Peyer's patch (tissue), 4 donors: Measurements from ENCODE around the gene SLC66A2. TPM values are rescaled to one million over a fixed set of nuclear protein-coding genes. Genes with fewer than 3 reads are reported as not detected.

ENCODE experiments used
- DNase-seq, 3 donors: peaks; one replicate each; pipeline ENCODE4 v3.0.0-alpha.2; 2017 to 2019
- H3K27ac ChIP-seq, 4 donors: fragments of 200-600 bp; sonication (generic); one replicate each; pipeline ENCODE4 v1.5.1; 2016 to 2019
- H3K27me3 ChIP-seq, 2 donors: fragments of 200-600 bp; sonication (generic); one replicate each; pipeline ENCODE4 v1.5.1; 2019
- H3K36me3 ChIP-seq, 3 donors: fragments of 200-600 bp; sonication (generic); one replicate each; pipeline ENCODE4 v1.5.1; 2016 to 2019
- H3K4me1 ChIP-seq, 4 donors: fragments of 200-600 bp; sonication (generic); one replicate each; pipeline ENCODE4 v1.5.1; 2016 to 2019
- H3K4me3 ChIP-seq, 4 donors: fragments of 200-600 bp; sonication (generic); 1 replicate in 3 of 4; 2 replicates in 1 of 4; pipeline ENCODE4 v1.5.1; 2016 to 2019; ENCODE audit warnings: mild to moderate bottlenecking in 1 of 4
- H3K9me3 ChIP-seq, 4 donors: fragments of 200-600 bp; sonication (generic); one replicate each; pipeline ENCODE4 v1.5.1; 2016 to 2019; ENCODE audit warnings: mild to moderate bottlenecking in 1 of 4
- POLR2A ChIP-seq, 2 donors: fragments of 450-650 bp; IDR thresholded peaks; one replicate each; pipeline ENCODE4 v1.5.1; 2017; ENCODE audit warnings: antibody characterized with exemption in 2 of 2, mild to moderate bottlenecking in 2 of 2, moderate library complexity in 2 of 2
- total RNA-seq, 4 donors: library from RNA; depleted of rRNA; stranded (reverse); fragments of >200 nt; gene quantifications; one replicate each; pipeline ENCODE4 v1.1.0, GENCODE V29; 2016
- TF ChIP-seq, protein P1 (sequence below), 6 experiments: fragments of 450-650 bp in 4 of 6; fragments of 200-600 bp in 2 of 6; sonication (generic) in 1 of 6; IDR thresholded peaks; one replicate each; pipeline ENCODE4 v1.5.1; 2017 to 2019; ENCODE audit warnings: antibody characterized with exemption in 6 of 6, mild to moderate bottlenecking in 3 of 6, moderate library complexity in 1 of 6

Gene SLC66A2
- total RNA-seq, 4 donors from 2014 or later = 28.0 to 41.4 (median 34.9) TPM

- Histone ChIP-seq H3K4me3 (no peak overlapping the region), H3K4me1 (no peaks in the 10 kb centered on the region), H3K9me3 (peaks cover 0 to 60% (median 4%) of the 10 kb centered on the region in 4 donors), H3K27ac (no peak overlapping the region), H3K27me3 (no peaks in the 10 kb centered on the region), H3K36me3 (no peaks in the 10 kb centered on the region)
- no peak for DNase-seq
- TF ChIP-seq, protein P1, sequence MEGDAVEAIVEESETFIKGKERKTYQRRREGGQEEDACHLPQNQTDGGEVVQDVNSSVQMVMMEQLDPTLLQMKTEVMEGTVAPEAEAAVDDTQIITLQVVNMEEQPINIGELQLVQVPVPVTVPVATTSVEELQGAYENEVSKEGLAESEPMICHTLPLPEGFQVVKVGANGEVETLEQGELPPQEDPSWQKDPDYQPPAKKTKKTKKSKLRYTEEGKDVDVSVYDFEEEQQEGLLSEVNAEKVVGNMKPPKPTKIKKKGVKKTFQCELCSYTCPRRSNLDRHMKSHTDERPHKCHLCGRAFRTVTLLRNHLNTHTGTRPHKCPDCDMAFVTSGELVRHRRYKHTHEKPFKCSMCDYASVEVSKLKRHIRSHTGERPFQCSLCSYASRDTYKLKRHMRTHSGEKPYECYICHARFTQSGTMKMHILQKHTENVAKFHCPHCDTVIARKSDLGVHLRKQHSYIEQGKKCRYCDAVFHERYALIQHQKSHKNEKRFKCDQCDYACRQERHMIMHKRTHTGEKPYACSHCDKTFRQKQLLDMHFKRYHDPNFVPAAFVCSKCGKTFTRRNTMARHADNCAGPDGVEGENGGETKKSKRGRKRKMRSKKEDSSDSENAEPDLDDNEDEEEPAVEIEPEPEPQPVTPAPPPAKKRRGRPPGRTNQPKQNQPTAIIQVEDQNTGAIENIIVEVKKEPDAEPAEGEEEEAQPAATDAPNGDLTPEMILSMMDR (IDR thresholded peaks at IDR 0.05) = no peak
- TF ChIP-seq POLR2A (IDR thresholded peaks at IDR 0.05) = no peak
Measured at GRCh38 chr18:79896738-79897137, 54.7 kb downstream of the SLC66A2 start.

- H3K4me3 ChIP-seq = no peak overlapping the region
- H3K27ac ChIP-seq = no peak overlapping the region
- no peak for TF ChIP-seq POLR2A (IDR thresholded peaks at IDR 0.05)
- TF ChIP-seq, protein P1 (IDR thresholded peaks at IDR 0.05) = no peak
- no peaks in the 10 kb centered on the region for H3K36me3 ChIP-seq
- no peaks in the 10 kb centered on the region for H3K27me3 ChIP-seq
- no peaks in the 10 kb centered on the region for H3K4me1 ChIP-seq
- H3K9me3 ChIP-seq = peaks cover 0 to 37% (median 5%) of the 10 kb centered on the region in 4 donors
- no peak for DNase-seq
Measured at GRCh38 chr18:79890674-79891073, 60.8 kb downstream of the SLC66A2 start.

GRCh38 chr18:79889569-79889968 lies 61.9 kb downstream of the SLC66A2 start:
- H3K27ac ChIP-seq = no peak overlapping the region
- no peak for DNase-seq
- H3K4me1 ChIP-seq = no peaks in the 10 kb centered on the region
- H3K9me3 ChIP-seq = peaks cover 0 to 36% (median 5%) of the 10 kb centered on the region in 4 donors
- no peak overlapping the region for H3K4me3 ChIP-seq
- TF ChIP-seq, protein P1 (IDR thresholded peaks at IDR 0.05) = no peak
- no peak for TF ChIP-seq POLR2A (IDR thresholded peaks at IDR 0.05)
- no peaks in the 10 kb centered on the region for H3K36me3 ChIP-seq
- H3K27me3 ChIP-seq = no peaks in the 10 kb centered on the region

GRCh38 chr18:79888016-79888415 lies 63.4 kb downstream of the SLC66A2 start:
- no peak overlapping the region for H3K4me3 ChIP-seq
- no peaks in the 10 kb centered on the region for H3K36me3 ChIP-seq
- H3K27me3 ChIP-seq = no peaks in the 10 kb centered on the region
- TF ChIP-seq, protein P1 (IDR thresholded peaks at IDR 0.05) = no peak
- TF ChIP-seq POLR2A (IDR thresholded peaks at IDR 0.05) = no peak
- no peak overlapping the region for H3K27ac ChIP-seq
- H3K4me1 ChIP-seq = no peaks in the 10 kb centered on the region
- DNase-seq = peak in 1 of 3 donors; percentile 32
- H3K9me3 ChIP-seq = peaks cover 0 to 28% (median 5%) of the 10 kb centered on the region in 4 donors

DNA sequence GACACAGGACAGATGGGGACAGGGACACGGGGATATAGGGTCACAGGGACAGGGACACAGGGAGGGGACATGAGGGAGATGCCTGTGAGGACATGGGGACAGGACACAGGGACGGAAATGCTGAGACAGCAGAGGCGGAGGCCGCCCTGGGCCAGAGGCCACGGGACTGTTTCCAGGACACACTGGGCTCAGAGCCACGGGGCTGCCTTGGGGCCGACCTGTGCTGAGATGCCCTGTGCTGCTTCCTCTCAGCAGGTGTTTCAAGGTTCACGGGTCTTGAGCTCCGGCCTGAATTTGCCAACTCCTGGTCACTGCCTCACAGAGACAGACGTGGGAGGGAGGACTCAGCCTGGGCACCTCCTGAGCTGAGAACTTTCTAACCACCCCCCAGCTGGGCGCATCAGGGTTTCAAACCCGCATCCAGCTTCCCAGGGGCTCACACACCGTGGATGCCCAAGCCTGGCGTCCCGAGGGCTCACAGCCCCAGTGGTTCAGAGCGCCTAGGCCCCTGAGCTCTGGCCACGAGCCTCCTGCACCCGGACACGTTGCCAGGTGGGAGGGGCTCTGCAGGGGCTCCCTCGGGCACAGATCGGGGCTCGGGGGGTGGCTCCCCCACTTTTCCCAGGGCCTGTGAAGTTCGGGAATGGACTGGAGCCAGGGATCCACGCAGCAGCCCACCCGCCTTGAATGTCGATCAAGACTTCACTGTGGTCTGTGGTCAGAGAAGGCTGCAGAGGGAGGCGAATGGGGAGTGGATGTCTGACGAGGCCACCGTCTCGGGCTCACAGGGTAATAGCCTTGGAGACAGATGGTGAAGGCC lies 64.1 kb downstream of the SLC66A2 start:
- Histone ChIP-seq H3K4me3 (no peak overlapping the region), H3K27me3 (no peaks in the 10 kb centered on the region), H3K9me3 (peaks cover 0 to 28% (median 5%) of the 10 kb centered on the region in 4 donors), H3K36me3 (no peaks in the 10 kb centered on the region), H3K27ac (no peak overlapping the region), H3K4me1 (no peaks in the 10 kb centered on the region)
- no peak for DNase-seq
- TF ChIP-seq, protein P1 (IDR thresholded peaks at IDR 0.05) = no peak
- TF ChIP-seq POLR2A (IDR thresholded peaks at IDR 0.05) = no peak
